Duodenal mucosa (tissue), 2 donors: ENCODE measurements around the gene STEAP4.

ENCODE experiments used
- H3K27ac ChIP-seq: one replicate; pipeline ENCODE4 v1.7.0; 2013; ENCODE audit warnings: low read depth, low read length
- H3K27me3 ChIP-seq, 2 donors: one replicate each; pipeline ENCODE4 v1.7.0; 2013; ENCODE audit warnings: low read length in 2 of 2, control low read depth in 1 of 2; ENCODE audit not compliant: insufficient read depth in 2 of 2, control insufficient read depth in 1 of 2
- H3K36me3 ChIP-seq, 2 donors: one replicate each; pipeline ENCODE4 v1.7.0; 2013; ENCODE audit warnings: low read length in 2 of 2, control low read depth in 1 of 2; ENCODE audit not compliant: insufficient read depth in 2 of 2, control insufficient read depth in 1 of 2
- H3K4me1 ChIP-seq, 2 donors: one replicate each; pipeline ENCODE4 v1.7.0; 2013; ENCODE audit warnings: low read length in 2 of 2, control low read depth in 1 of 2; ENCODE audit not compliant: insufficient read depth in 2 of 2, control insufficient read depth in 1 of 2
- H3K4me3 ChIP-seq, 2 donors: one replicate each; pipeline ENCODE4 v1.7.0; 2013; ENCODE audit warnings: low read length in 2 of 2, low read depth in 1 of 2
- H3K9ac ChIP-seq, 2 donors: one replicate each; pipeline ENCODE4 v1.7.0; 2013; ENCODE audit warnings: low read length in 2 of 2, low read depth in 1 of 2
- H3K9me3 ChIP-seq, 2 donors: one replicate each; pipeline ENCODE4 v1.7.0; 2013; ENCODE audit warnings: low read length in 2 of 2, control low read depth in 1 of 2; ENCODE audit not compliant: control insufficient read depth in 1 of 2

The STEAP4 gene

DNA sequence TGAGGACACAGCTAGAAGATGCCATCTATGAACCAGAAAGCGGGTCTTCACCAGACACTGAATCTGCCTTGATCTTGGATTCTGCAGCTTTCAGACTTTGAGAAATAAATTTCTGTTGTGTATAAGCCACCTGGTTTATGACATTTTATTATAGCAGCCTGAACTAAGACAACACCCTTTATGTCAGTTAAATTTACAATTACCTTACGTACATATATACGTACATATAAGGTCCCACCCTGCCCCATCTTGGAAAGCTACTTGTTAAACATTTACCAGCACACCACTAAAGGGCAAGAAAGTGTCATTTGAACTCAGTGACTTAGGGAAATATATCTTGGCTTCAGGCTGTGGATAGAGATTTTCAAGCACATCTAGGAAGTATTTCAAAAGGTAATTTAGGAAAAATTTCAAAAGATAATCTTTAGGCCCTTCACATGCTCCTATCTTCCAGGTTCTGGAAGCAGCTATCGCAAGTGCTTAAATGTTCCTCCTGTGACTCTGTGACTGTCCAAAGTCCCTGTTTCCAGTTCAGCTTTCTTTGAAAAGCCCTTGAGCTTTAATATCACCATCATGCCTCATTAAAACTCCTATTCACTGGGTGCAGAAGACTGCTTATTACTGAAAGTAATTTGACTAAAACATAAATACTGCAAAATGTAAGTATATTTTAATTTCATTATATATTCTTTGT is 77.2 kb downstream of the STEAP4 start:
- Histone ChIP-seq H3K4me3 (peak overlapping the region in 1 of 2 donors; percentile 19), H3K4me1 (peaks cover 10% of the 10 kb centered on the region in 2 donors), H3K27me3 (no peaks in the 10 kb centered on the region), H3K9ac (peak overlapping the region in 1 of 2 donors; percentile 28), H3K36me3 (no peaks in the 10 kb centered on the region), H3K27ac (peak overlapping the region; percentile 55), H3K9me3 (no peaks in the 10 kb centered on the region)

DNA sequence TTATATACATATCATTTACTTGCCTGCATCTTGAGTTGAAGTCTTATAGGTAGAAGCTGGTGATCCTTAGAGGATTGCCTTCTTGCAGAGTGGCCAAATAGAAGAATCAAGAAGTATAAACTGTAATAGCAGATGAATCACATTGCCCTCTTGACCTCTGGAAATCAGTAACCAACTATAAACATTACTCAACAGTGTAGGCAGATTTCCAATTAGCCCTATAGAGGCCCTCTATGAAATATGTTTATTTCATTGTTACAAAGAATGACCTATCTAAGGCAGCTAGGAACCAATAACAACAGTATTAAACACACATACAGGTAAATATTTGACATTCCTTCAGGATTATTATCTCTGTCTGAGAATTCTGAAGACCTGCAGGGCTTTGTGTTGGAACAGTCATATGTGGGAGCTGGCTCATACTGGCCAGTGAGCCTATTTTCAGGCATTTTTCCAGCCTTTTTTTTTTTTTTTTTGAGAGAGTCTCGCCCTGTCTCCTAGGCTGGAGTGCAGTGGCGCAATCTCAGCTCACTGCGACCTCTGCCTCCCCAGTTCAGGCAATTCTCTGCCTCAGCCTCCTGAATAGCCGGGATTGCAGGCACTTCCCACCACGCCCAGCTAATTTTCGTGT is 79.7 kb downstream of the STEAP4 start:
- Histone ChIP-seq H3K27me3 (no peaks in the 10 kb centered on the region), H3K9me3 (no peaks in the 10 kb centered on the region), H3K4me3 (peak overlapping the region; percentile 61 to 78), H3K36me3 (no peaks in the 10 kb centered on the region), H3K27ac (peak overlapping the region; percentile 52), H3K4me1 (peaks cover 10% of the 10 kb centered on the region in 2 donors), H3K9ac (peak overlapping the region; percentile 60 to 65)

DNA sequence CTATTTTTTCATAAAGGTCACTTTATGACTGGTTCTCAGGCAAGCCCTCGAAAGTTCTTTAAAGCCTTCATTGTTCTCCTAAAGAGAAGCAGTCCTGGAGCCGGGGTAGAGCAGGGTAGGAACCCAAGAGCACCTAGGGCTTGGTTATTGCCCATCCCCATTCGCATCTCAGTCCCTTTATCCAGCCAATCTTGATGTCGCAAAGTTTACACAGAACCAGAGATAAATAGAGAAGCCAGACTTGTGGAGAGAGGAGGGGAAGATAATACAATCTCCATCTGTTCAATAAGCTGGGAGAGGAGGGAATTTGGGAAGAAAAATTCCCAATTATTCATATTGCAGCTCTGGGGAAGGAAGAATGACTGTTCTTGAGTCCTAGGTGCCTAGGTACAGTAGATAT is 80.5 kb downstream of the STEAP4 start:
- H3K4me1 ChIP-seq = peaks cover 11 to 15% of the 10 kb centered on the region in 2 donors
- H3K27me3 ChIP-seq = no peaks in the 10 kb centered on the region
- no peaks in the 10 kb centered on the region for H3K9me3 ChIP-seq
- no peaks in the 10 kb centered on the region for H3K36me3 ChIP-seq
- H3K4me3 ChIP-seq = peak overlapping the region; percentile 61 to 78
- H3K27ac ChIP-seq = peak overlapping the region; percentile 55
- peak overlapping the region; percentile 60 to 65 for H3K9ac ChIP-seq

DNA sequence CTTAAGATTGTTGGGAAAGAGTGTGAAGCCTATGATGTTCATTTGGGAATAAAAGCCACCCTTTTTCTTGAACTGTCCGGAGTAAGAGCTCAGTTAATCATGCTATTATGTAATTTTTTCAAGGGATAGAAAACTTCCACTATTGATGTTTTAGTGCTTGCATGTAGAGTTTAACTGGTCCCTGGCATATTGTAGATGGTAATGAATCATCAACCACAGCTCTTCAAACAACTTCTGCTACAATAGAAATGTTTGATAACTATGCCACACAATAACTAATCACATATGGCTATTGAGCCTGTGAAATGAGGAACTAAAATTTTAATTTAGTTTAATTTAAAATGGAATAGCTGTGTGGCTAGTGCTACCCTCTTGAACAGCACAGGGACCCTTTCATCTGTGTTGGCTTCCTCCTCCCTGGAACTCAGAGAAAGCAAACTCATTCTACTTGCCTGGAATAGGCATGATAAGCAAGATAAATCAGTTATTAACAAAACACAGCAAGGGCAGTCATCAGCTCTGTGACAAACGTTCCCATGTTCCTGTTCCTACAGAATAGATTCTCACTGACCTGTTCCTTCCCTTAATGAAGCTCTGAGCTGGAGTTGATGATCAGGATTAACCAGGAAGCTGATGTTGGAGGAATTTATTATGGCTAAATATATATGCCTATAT is 82.0 kb downstream of the STEAP4 start:
- Histone ChIP-seq H3K27ac (no peak overlapping the region), H3K27me3 (no peaks in the 10 kb centered on the region), H3K4me3 (peak overlapping the region; percentile 61 to 78), H3K9ac (peak overlapping the region in 1 of 2 donors; percentile 17), H3K36me3 (no peaks in the 10 kb centered on the region), H3K9me3 (no peaks in the 10 kb centered on the region), H3K4me1 (peaks cover 6 to 8% of the 10 kb centered on the region in 2 donors)

DNA sequence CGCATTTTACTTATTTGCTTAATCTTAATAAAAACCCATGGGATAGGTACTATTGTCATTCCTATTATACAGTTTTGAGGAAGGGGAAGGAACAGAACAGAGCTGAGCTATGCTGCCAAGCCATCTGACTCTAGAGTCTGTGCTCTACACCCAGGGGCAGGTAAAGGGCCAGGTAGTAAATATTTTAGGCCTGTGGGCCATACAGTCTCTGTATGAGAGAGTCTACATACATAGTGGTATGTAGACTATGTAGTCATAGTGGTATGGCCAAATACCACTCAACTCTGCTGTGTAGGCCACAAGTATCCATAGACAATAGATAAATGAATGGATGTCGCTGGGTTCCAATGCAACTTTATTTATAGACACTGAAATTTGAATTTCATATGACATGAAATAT is 83.4 kb downstream of the STEAP4 start:
- Histone ChIP-seq H3K4me1 (peaks cover 8 to 14% of the 10 kb centered on the region in 2 donors), H3K36me3 (no peaks in the 10 kb centered on the region), H3K9ac (no peak overlapping the region), H3K27ac (no peak overlapping the region), H3K4me3 (peak overlapping the region in 1 of 2 donors; percentile 44), H3K9me3 (no peaks in the 10 kb centered on the region), H3K27me3 (no peaks in the 10 kb centered on the region)
